ENCODE results near the gene DIP2B.

Gene DIP2B

GRCh38 chr12:50613463-50613862 lies 108.7 kb downstream of the DIP2B start:
- no peak for DNase-seq (ENCODE audit: low spot score)

- DNase-seq (ENCODE audit: low spot score) = no peak
Measured at GRCh38 chr12:50614167-50614759, 109.5 kb downstream of the DIP2B start.

GRCh38 chr12:50615145-50615906 lies 110.5 kb downstream of the DIP2B start:
- DNase-seq (ENCODE audit: low spot score) = no peak

GRCh38 chr12:50615907-50616296 lies 111.1 kb downstream of the DIP2B start:
- DNase-seq (ENCODE audit: low spot score) = no peak

- DNase-seq (ENCODE audit: low spot score) = no peak
Measured at GRCh38 chr12:50617657-50618056, 112.9 kb downstream of the DIP2B start.

- no peak for DNase-seq (ENCODE audit: low spot score)
Measured at GRCh38 chr12:50618864-50619609, 114.3 kb downstream of the DIP2B start.

GRCh38 chr12:50619610-50619958 lies 114.8 kb downstream of the DIP2B start:
- no peak for DNase-seq (ENCODE audit: low spot score)

GRCh38 chr12:50620109-50620977 lies 115.6 kb downstream of the DIP2B start:
- peak; percentile 40 for DNase-seq (ENCODE audit: low spot score)

- no peak for DNase-seq (ENCODE audit: low spot score)
Measured at GRCh38 chr12:50620978-50621360, 116.2 kb downstream of the DIP2B start.

GRCh38 chr12:50621399-50622300 lies 116.9 kb downstream of the DIP2B start:
- peak; percentile 37 for DNase-seq (ENCODE audit: low spot score)

GRCh38 chr12:50625029-50625925 lies 120.5 kb downstream of the DIP2B start:
- no peak for DNase-seq (ENCODE audit: low spot score)

GRCh38 chr12:50626026-50626425 lies 121.2 kb downstream of the DIP2B start:
- DNase-seq (ENCODE audit: low spot score) = no peak

- no peak for DNase-seq (ENCODE audit: low spot score)
Measured at GRCh38 chr12:50627491-50627890, 122.7 kb downstream of the DIP2B start.

- DNase-seq (ENCODE audit: low spot score) = no peak
Measured at GRCh38 chr12:50628394-50628793, 123.6 kb downstream of the DIP2B start.

- DNase-seq (ENCODE audit: low spot score) = no peak
Measured at GRCh38 chr12:50633955-50634354, 129.2 kb downstream of the DIP2B start.

- no peak for DNase-seq (ENCODE audit: low spot score)
Measured at GRCh38 chr12:50634379-50634778, 129.6 kb downstream of the DIP2B start.

GRCh38 chr12:50635364-50635763 lies 130.6 kb downstream of the DIP2B start:
- DNase-seq (ENCODE audit: low spot score) = no peak

GRCh38 chr12:50635857-50636256 lies 131.1 kb downstream of the DIP2B start:
- DNase-seq (ENCODE audit: low spot score) = no peak

- no peak for DNase-seq (ENCODE audit: low spot score)
Measured at GRCh38 chr12:50636505-50636904, 131.7 kb downstream of the DIP2B start.

GRCh38 chr12:50637870-50638481 lies 133.2 kb downstream of the DIP2B start:
- DNase-seq (ENCODE audit: low spot score) = peak; percentile 60

Measured in COLO829 (cell line).